HEK293T (cell line): ENCODE data around the gene PLEKHH1.

Experiments
- CTCF ChIA-PET: fragments of 350-600 bp; formaldehyde crosslinking; extraction: SDS; loops from one replicate; lab custom pipeline; 2021; ENCODE audit warnings: antibody characterized with exemption, inconsistent platforms; lab: Yijun Ruan, JAX
- POLR2A ChIA-PET: fragments of 350-600 bp; formaldehyde crosslinking; extraction: SDS; loops from one replicate; lab custom pipeline; 2020; ENCODE audit warnings: antibody characterized with exemption, inconsistent platforms; lab: Yijun Ruan, JAX
- DNase-seq: peaks from one replicate; pipeline ENCODE4 v3.0.0; 2012; ENCODE audit warnings: mixed read lengths; ENCODE audit errors: extremely low spot score
- ARNT ChIP-seq: fragments of 450-650 bp; IDR thresholded peaks from 2 replicates; pipeline ENCODE4 v1.6.1; 2017; ENCODE audit warnings: mild to moderate bottlenecking
- BHLHE40 ChIP-seq: fragments of 450-650 bp; IDR thresholded peaks from 2 replicates; pipeline ENCODE4 v1.6.1; 2016; ENCODE audit warnings: mild to moderate bottlenecking, moderate library complexity, borderline replicate concordance
- CTBP1 ChIP-seq: fragments of 450-650 bp; IDR thresholded peaks from 2 replicates; pipeline ENCODE4 v1.6.1; 2016; ENCODE audit warnings: borderline replicate concordance
- ELF4 ChIP-seq: fragments of 450-650 bp; IDR thresholded peaks from 2 replicates; pipeline ENCODE4 v1.6.1; 2017; ENCODE audit warnings: antibody characterized with exemption
- FOXA1 ChIP-seq: fragments of 450-650 bp; IDR thresholded peaks from 2 replicates; pipeline ENCODE4 v1.6.1; 2016; ENCODE audit warnings: mild to moderate bottlenecking
- FOXK2 ChIP-seq: fragments of 450-650 bp; IDR thresholded peaks from 2 replicates; pipeline ENCODE4 v1.6.1; 2016; ENCODE audit warnings: mild to moderate bottlenecking
- FOXM1 ChIP-seq: fragments of 450-650 bp; IDR thresholded peaks from 2 replicates; pipeline ENCODE4 v1.6.1; 2017; ENCODE audit warnings: mild to moderate bottlenecking, borderline replicate concordance
- HDGF ChIP-seq: fragments of 450-650 bp; IDR thresholded peaks from 2 replicates; pipeline ENCODE4 v1.6.1; 2017; ENCODE audit warnings: antibody characterized with exemption, borderline replicate concordance
- L3MBTL2 ChIP-seq: fragments of 450-650 bp; conservative IDR thresholded peaks from 2 replicates; pipeline ENCODE4 v1.6.1; 2016; ENCODE audit warnings: mild to moderate bottlenecking
- LEF1 ChIP-seq: fragments of 450-650 bp; IDR thresholded peaks from 2 replicates; pipeline ENCODE4 v1.6.1; 2017; ENCODE audit warnings: mild to moderate bottlenecking, borderline replicate concordance
- NFRKB ChIP-seq: fragments of 450-650 bp; IDR thresholded peaks from 2 replicates; pipeline ENCODE4 v1.6.1; 2016; ENCODE audit warnings: mild to moderate bottlenecking, moderate library complexity
- PKNOX1 ChIP-seq: fragments of 450-650 bp; IDR thresholded peaks from 2 replicates; pipeline ENCODE4 v1.6.1; 2016
- SP1 ChIP-seq: fragments of 450-650 bp; IDR thresholded peaks from 2 replicates; pipeline ENCODE4 v1.6.1; 2017
- SUZ12 ChIP-seq: fragments of 450-650 bp; IDR thresholded peaks from 2 replicates; pipeline ENCODE4 v1.6.1; 2016; ENCODE audit warnings: mild to moderate bottlenecking
- TARDBP ChIP-seq: fragments of 450-650 bp; IDR thresholded peaks from 2 replicates; pipeline ENCODE4 v1.6.1; 2016
- ZNF384 ChIP-seq: fragments of 450-650 bp; IDR thresholded peaks from 2 replicates; pipeline ENCODE4 v1.6.1; 2016

PLEKHH1 gene

GRCh38 chr14:67512463-67513310 lies 20.4 kb upstream of the PLEKHH1 start:
- no peak for TF ChIP-seq L3MBTL2
- TF ChIP-seq BHLHE40 = no peak
- TF ChIP-seq SP1 = no peak
- TF ChIP-seq TARDBP = no peak
- no peak for TF ChIP-seq HDGF
- TF ChIP-seq ZNF384 = no peak
- no peak for TF ChIP-seq ELF4
- TF ChIP-seq PKNOX1 = no peak
- TF ChIP-seq ARNT = no peak
- no peak for TF ChIP-seq LEF1
- no peak for TF ChIP-seq FOXK2
- no peak for TF ChIP-seq SUZ12
- TF ChIP-seq CTBP1 = no peak
- no peak for TF ChIP-seq NFRKB
- peak; percentile 15 for DNase-seq
- CTCF ChIA-PET = interaction anchor here (0.9 to 1.3 kb wide), 3 partner anchors 14 to 183 kb away, joined by 3 to 4 read pairs (median 4); partner anchors contain the start of gene RDH11
- POLR2A ChIA-PET = interaction anchor here (0.9 to 4.8 kb wide), 5 partner anchors 12 to 183 kb away, joined by 3 to 22 read pairs (median 4); partner anchors contain the start of genes PIGH, PLEKHH1 and RDH11

GRCh38 chr14:67513631-67514108 lies 19.4 kb upstream of the PLEKHH1 start:
- TF ChIP-seq PKNOX1 (no peak), LEF1 (no peak), SUZ12 (no peak), FOXK2 (no peak), NFRKB (no peak), ZNF384 (no peak), HDGF (no peak)
- ChIA-PET CTCF (interaction anchor here (0.9 to 2.2 kb wide), 4 partner anchors 13 to 182 kb away, joined by 3 to 15 read pairs (median 4); partner anchors contain the start of gene RDH11), POLR2A (interaction anchor here (0.6 to 4.8 kb wide), 4 partner anchors 20 to 86 kb away, joined by 4 to 22 read pairs (median 4); partner anchors contain the start of genes PIGH and PLEKHH1)
- DNase-seq = no peak

- DNase-seq = no peak
- TF ChIP-seq LEF1 (no peak), L3MBTL2 (no peak), CTBP1 (no peak), PKNOX1 (no peak), HDGF (no peak), ARNT (no peak), SP1 (no peak)
- ChIA-PET POLR2A (interaction anchor here (0.6 to 4.8 kb wide), 2 partner anchors 19 to 86 kb away, joined by 4 to 22 read pairs; partner anchors contain the start of genes PIGH and PLEKHH1), CTCF (interaction anchor here (0.9 to 2.2 kb wide), 3 partner anchors 13 to 57 kb away, joined by 3 to 15 read pairs (median 3); no protein-coding TSS in a partner anchor)
These were observed 18.9 kb upstream of the PLEKHH1 start for GRCh38 chr14:67514203-67514607.

- no peak for TF ChIP-seq FOXK2
- no peak for TF ChIP-seq ARNT
- no peak; the same call in 1 of the 2 replicates for TF ChIP-seq FOXM1
- TF ChIP-seq FOXA1 = no peak
- no peak for TF ChIP-seq TARDBP
- TF ChIP-seq CTBP1 = no peak
- TF ChIP-seq HDGF = no peak
- TF ChIP-seq LEF1 = no peak
- no peak for TF ChIP-seq ZNF384
- no peak for TF ChIP-seq SP1
- no peak for TF ChIP-seq ELF4
- TF ChIP-seq BHLHE40 = no peak
- TF ChIP-seq NFRKB = no peak
- no peak for TF ChIP-seq PKNOX1
- no peak for TF ChIP-seq L3MBTL2
- no peak for TF ChIP-seq SUZ12
- POLR2A ChIA-PET = interaction anchor here (4.8 kb wide), 1 partner anchor 19 kb away, joined by 22 read pairs; the partner anchor contains the start of gene PLEKHH1
- CTCF ChIA-PET = interaction anchor here (1.4 to 2.2 kb wide), 3 partner anchors 12 to 57 kb away, joined by 3 to 15 read pairs (median 4); no protein-coding TSS in a partner anchor
- DNase-seq = peak; percentile 42
These were observed 18.3 kb upstream of the PLEKHH1 start for GRCh38 chr14:67514650-67515385.
